NB4 (cell line): ENCODE measurements around the gene ARHGAP15.

Experiments used
- DNase-seq: peaks from one replicate; pipeline ENCODE4 v3.0.0; 2010; ENCODE audit warnings: low read depth
- H3K4me3 ChIP-seq: one replicate; pipeline ENCODE4 v1.5.1; 2011; ENCODE audit warnings: mild to moderate bottlenecking, low read depth, low read length, moderate library complexity
- CTCF ChIP-seq: IDR thresholded peaks from one replicate; pipeline ENCODE4 v1.5.1; 2012; ENCODE audit warnings: low read depth, low read length
- MAX ChIP-seq: IDR thresholded peaks from 2 replicates; pipeline ENCODE4 v1.6.1; 2011; ENCODE audit warnings: low read depth, low read length
- MYC ChIP-seq: IDR thresholded peaks from 2 replicates; pipeline ENCODE4 v1.6.1; 2011; ENCODE audit warnings: low read depth, low read length
- POLR2A ChIP-seq: IDR thresholded peaks from 2 replicates; pipeline ENCODE4 v1.6.1; 2011; ENCODE audit warnings: mild to moderate bottlenecking; ENCODE audit not compliant: insufficient read length; ENCODE audit errors: extremely low read depth

Gene ARHGAP15

GRCh38 chr2:143689541-143689940 is 560.3 kb downstream of the ARHGAP15 start:
- no peak for DNase-seq
- H3K4me3 ChIP-seq: no peak overlapping the region
- TF ChIP-seq MYC (no peak), MAX (no peak), CTCF (no peak), POLR2A (no peak)

- H3K4me3 ChIP-seq: no peak overlapping the region
- DNase-seq: no peak
- TF ChIP-seq MAX (no peak), POLR2A (no peak), MYC (no peak), CTCF (no peak)
Observed at GRCh38 chr2:143690235-143690634, 561.0 kb downstream of the ARHGAP15 start.

GRCh38 chr2:143691121-143691520 is 561.9 kb downstream of the ARHGAP15 start:
- no peak overlapping the region for H3K4me3 ChIP-seq
- TF ChIP-seq CTCF (no peak), POLR2A (no peak), MAX (no peak), MYC (no peak)
- DNase-seq: no peak

GRCh38 chr2:143692162-143692561 is 562.9 kb downstream of the ARHGAP15 start:
- TF ChIP-seq CTCF (no peak), POLR2A (no peak), MYC (no peak), MAX (no peak)
- DNase-seq: no peak
- no peak overlapping the region for H3K4me3 ChIP-seq

- TF ChIP-seq MAX: no peak
- TF ChIP-seq MYC: no peak
- TF ChIP-seq POLR2A: no peak
- no peak for TF ChIP-seq CTCF
- no peak for DNase-seq
- H3K4me3 ChIP-seq: no peak overlapping the region
Observed at GRCh38 chr2:143692967-143693366, 563.7 kb downstream of the ARHGAP15 start.

GRCh38 chr2:143694335-143694734 is 565.1 kb downstream of the ARHGAP15 start:
- no peak overlapping the region for H3K4me3 ChIP-seq
- no peak for DNase-seq
- TF ChIP-seq CTCF (no peak), MAX (no peak), POLR2A (no peak), MYC (no peak)
